ENCODE measurements around the gene COL23A1. TPM values are rescaled to one million over a fixed set of nuclear protein-coding genes. Genes with fewer than 3 reads are reported as not detected.

Gene COL23A1
- total RNA-seq, 1 experiment from 2014 or later: not detected

- intact Hi-C loops (cut with micrococcal nuclease; ENCODE audit: unreplicated experiment): no loop called here
- DNase-seq: no peak
- peaks cover 74% of the 10 kb centered on the region for H3K27me3 Mint-ChIP-seq (ENCODE audit: unreplicated experiment)
- BruUV-seq (replicated peaks): no TSS peak
- no peaks in the 10 kb centered on the region for H3K4me1 Mint-ChIP-seq (ENCODE audit: low read depth, unreplicated experiment)
- no peak overlapping the region for H3K4me3 Mint-ChIP-seq (ENCODE audit: low read depth, unreplicated experiment)
- H3K27ac Mint-ChIP-seq (ENCODE audit: unreplicated experiment): no peak overlapping the region
- CTCF ChIA-PET: no interaction called here
- TF ChIP-seq, protein P1, sequence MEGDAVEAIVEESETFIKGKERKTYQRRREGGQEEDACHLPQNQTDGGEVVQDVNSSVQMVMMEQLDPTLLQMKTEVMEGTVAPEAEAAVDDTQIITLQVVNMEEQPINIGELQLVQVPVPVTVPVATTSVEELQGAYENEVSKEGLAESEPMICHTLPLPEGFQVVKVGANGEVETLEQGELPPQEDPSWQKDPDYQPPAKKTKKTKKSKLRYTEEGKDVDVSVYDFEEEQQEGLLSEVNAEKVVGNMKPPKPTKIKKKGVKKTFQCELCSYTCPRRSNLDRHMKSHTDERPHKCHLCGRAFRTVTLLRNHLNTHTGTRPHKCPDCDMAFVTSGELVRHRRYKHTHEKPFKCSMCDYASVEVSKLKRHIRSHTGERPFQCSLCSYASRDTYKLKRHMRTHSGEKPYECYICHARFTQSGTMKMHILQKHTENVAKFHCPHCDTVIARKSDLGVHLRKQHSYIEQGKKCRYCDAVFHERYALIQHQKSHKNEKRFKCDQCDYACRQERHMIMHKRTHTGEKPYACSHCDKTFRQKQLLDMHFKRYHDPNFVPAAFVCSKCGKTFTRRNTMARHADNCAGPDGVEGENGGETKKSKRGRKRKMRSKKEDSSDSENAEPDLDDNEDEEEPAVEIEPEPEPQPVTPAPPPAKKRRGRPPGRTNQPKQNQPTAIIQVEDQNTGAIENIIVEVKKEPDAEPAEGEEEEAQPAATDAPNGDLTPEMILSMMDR (IDR thresholded peaks at IDR 0.05; ENCODE audit: unreplicated experiment): no peak
- no peaks in the 10 kb centered on the region for H3K36me3 Mint-ChIP-seq (ENCODE audit: insufficient read depth, unreplicated experiment)
- peaks cover 7% of the 10 kb centered on the region for H3K9me3 Mint-ChIP-seq (ENCODE audit: low read depth, unreplicated experiment)
Measured at GRCh38 chr5:178360926-178361235, 229.3 kb downstream of the COL23A1 start.

- DNase-seq: no peak
- TF ChIP-seq, protein P1 (IDR thresholded peaks at IDR 0.05; ENCODE audit: unreplicated experiment): no peak
- CTCF ChIA-PET: no interaction called here
- peaks cover 7% of the 10 kb centered on the region for H3K9me3 Mint-ChIP-seq (ENCODE audit: low read depth, unreplicated experiment)
- no peaks in the 10 kb centered on the region for H3K36me3 Mint-ChIP-seq (ENCODE audit: insufficient read depth, unreplicated experiment)
- intact Hi-C loops (cut with micrococcal nuclease; ENCODE audit: unreplicated experiment): no loop called here
- no peak overlapping the region for H3K4me3 Mint-ChIP-seq (ENCODE audit: low read depth, unreplicated experiment)
- H3K27ac Mint-ChIP-seq (ENCODE audit: unreplicated experiment): no peak overlapping the region
- H3K4me1 Mint-ChIP-seq (ENCODE audit: low read depth, unreplicated experiment): no peaks in the 10 kb centered on the region
- BruUV-seq (replicated peaks): no TSS peak
- H3K27me3 Mint-ChIP-seq (ENCODE audit: unreplicated experiment): peaks cover 74% of the 10 kb centered on the region
Measured at GRCh38 chr5:178360222-178360925, 229.8 kb downstream of the COL23A1 start.

- no peak overlapping the region for H3K27ac Mint-ChIP-seq (ENCODE audit: unreplicated experiment)
- H3K4me3 Mint-ChIP-seq (ENCODE audit: low read depth, unreplicated experiment): no peak overlapping the region
- intact Hi-C loops (cut with micrococcal nuclease; ENCODE audit: unreplicated experiment): no loop called here
- no peaks in the 10 kb centered on the region for H3K4me1 Mint-ChIP-seq (ENCODE audit: low read depth, unreplicated experiment)
- peaks cover 67% of the 10 kb centered on the region for H3K27me3 Mint-ChIP-seq (ENCODE audit: unreplicated experiment)
- CTCF ChIA-PET: interaction anchor here (0.6 kb wide), 1 partner anchor 245 kb away, joined by 4 read pairs; no protein-coding TSS in a partner anchor
- H3K9me3 Mint-ChIP-seq (ENCODE audit: low read depth, unreplicated experiment): peaks cover 7% of the 10 kb centered on the region
- no peak for DNase-seq
- TF ChIP-seq, protein P1 (IDR thresholded peaks at IDR 0.05; ENCODE audit: unreplicated experiment): no peak
- BruUV-seq (replicated peaks): no TSS peak
- no peaks in the 10 kb centered on the region for H3K36me3 Mint-ChIP-seq (ENCODE audit: insufficient read depth, unreplicated experiment)
Measured at GRCh38 chr5:178359738-178360137, 230.5 kb downstream of the COL23A1 start.

GRCh38 chr5:178357678-178358077 lies 232.5 kb downstream of the COL23A1 start:
- no peak overlapping the region for H3K27ac Mint-ChIP-seq (ENCODE audit: unreplicated experiment)

More at GRCh38 chr5:178357678-178358077, 232.5 kb downstream of the COL23A1 start:
- peaks cover 59% of the 10 kb centered on the region for H3K27me3 Mint-ChIP-seq (ENCODE audit: unreplicated experiment)
- no peaks in the 10 kb centered on the region for H3K4me1 Mint-ChIP-seq (ENCODE audit: low read depth, unreplicated experiment)
- no peak for DNase-seq
- no peak overlapping the region for H3K4me3 Mint-ChIP-seq (ENCODE audit: low read depth, unreplicated experiment)
- no peaks in the 10 kb centered on the region for H3K36me3 Mint-ChIP-seq (ENCODE audit: insufficient read depth, unreplicated experiment)
- intact Hi-C loops (cut with micrococcal nuclease; ENCODE audit: unreplicated experiment): no loop called here
- BruUV-seq (replicated peaks): no TSS peak
- CTCF ChIA-PET: no interaction called here
- TF ChIP-seq, protein P1 (IDR thresholded peaks at IDR 0.05; ENCODE audit: unreplicated experiment): no peak
- H3K9me3 Mint-ChIP-seq (ENCODE audit: low read depth, unreplicated experiment): peaks cover 7% of the 10 kb centered on the region
